ENCODE data around the gene LCN2. TPM values are rescaled to one million over a fixed set of nuclear protein-coding genes. Genes with fewer than 3 reads are reported as not detected.

LCN2 gene
- total RNA-seq, 4 donors from 2014 or later, result 6.0 to 45.7 (median 22.3) TPM

GRCh38 chr9:128161215-128161902 is 12.1 kb downstream of the LCN2 start:
- Histone ChIP-seq H3K9me3 (no peaks in the 10 kb centered on the region), H3K27me3 (no peaks in the 10 kb centered on the region), H3K4me3 (no peak overlapping the region), H3K4me1 (peaks cover 28% of the 10 kb centered on the region), H3K36me3 (peaks cover 26% of the 10 kb centered on the region), H3K27ac (no peak overlapping the region)
- 87% methylated on average over 13 of the region's 13 CpGs for WGBS
- TF ChIP-seq CTCF (IDR thresholded peaks at IDR 0.05) (no peak), POLR2AphosphoS5 (IDR thresholded peaks at IDR 0.05) (no peak), POLR2A (IDR thresholded peaks at IDR 0.05) (no peak), EP300 (IDR thresholded peaks at IDR 0.05) (no peak)
- no peak for DNase-seq (ENCODE audit: low spot score in 2 of 2)

- Histone ChIP-seq H3K9me3 (no peaks in the 10 kb centered on the region), H3K27me3 (no peaks in the 10 kb centered on the region), H3K4me3 (no peak overlapping the region), H3K36me3 (peaks cover 36% of the 10 kb centered on the region), H3K27ac (no peak overlapping the region), H3K4me1 (peaks cover 28% of the 10 kb centered on the region)
- WGBS, result 73% methylated on average over 10 of the region's 10 CpGs
- DNase-seq (ENCODE audit: low spot score in 2 of 2), result peak in 1 of 2 donors; percentile 61
- TF ChIP-seq EP300 (IDR thresholded peaks at IDR 0.05), result no peak
- no peak for TF ChIP-seq CTCF (IDR thresholded peaks at IDR 0.05)
- no peak for TF ChIP-seq POLR2AphosphoS5 (IDR thresholded peaks at IDR 0.05)
- TF ChIP-seq POLR2A (IDR thresholded peaks at IDR 0.05), result no peak
These were observed 13.2 kb downstream of the LCN2 start for GRCh38 chr9:128162215-128163026.

DNA sequence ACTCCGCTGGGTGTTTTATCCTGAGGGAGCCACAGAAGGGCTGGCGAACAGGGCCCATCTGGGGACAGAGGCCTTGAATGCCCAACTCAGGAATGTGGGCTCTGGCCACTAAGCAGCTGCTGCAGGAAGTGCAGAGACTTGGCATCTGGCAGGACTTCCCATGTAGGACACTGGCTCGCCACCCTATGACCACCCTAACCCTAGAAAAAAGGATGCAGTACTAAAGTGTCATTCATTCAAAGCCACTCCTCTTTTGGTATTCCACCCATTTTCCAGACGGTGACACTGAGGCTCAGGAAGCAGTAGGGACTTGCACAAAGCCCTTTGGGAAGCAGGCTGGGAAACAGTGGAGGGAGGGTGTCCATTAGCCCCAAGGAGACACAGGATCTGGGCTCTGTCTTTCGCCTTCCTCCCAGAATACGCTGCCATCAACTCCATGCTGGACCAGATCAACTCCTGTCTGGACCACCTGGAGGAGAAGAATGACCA is 13.8 kb downstream of the LCN2 start:
- peaks cover 43% of the 10 kb centered on the region for H3K36me3 ChIP-seq
- no peak for TF ChIP-seq POLR2AphosphoS5 (IDR thresholded peaks at IDR 0.05)
- no peak for TF ChIP-seq CTCF (IDR thresholded peaks at IDR 0.05)
- TF ChIP-seq POLR2A (IDR thresholded peaks at IDR 0.05), result no peak
- TF ChIP-seq EP300 (IDR thresholded peaks at IDR 0.05), result no peak

DNA sequence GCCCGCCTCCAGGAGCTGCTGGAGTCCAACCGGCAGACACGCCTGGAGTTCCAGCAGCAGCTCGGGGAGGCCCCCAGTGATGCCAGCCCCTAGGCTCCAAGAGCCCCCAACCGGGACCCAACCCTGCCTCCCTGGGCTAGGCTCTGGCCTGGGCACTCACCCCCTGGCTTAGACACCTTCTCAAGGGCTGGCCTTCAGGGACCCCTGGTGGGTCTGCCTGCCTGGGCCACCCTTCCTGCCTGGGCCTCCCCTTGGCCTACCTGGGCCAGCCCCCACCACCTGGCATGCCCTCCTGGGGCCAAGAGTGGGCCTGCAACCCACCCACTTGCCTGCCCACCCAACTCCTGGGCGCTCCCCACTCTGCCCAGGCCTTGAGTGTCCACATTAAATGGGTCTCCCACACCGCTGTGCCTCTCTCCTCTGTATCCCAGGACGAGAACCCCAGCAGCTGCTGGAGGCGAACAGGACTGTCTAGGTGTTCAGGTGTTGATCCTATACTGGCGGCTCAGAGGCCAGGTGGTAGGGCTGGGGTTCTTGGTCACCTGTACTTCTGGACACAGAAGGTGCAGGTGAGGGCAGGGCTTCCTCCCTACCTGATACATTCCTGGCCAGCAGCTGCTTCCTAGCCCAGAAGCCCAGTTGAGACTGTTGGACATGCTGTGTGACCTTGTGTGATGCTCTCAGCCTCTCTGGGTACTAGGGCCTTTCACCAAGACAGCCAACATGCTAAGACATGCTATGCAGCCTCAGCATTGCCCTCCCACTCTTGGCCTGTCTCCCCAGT is 14.5 kb downstream of the LCN2 start:
- TF ChIP-seq CTCF (IDR thresholded peaks at IDR 0.05) (no peak), POLR2A (IDR thresholded peaks at IDR 0.05) (no peak), POLR2AphosphoS5 (IDR thresholded peaks at IDR 0.05) (no peak), EP300 (IDR thresholded peaks at IDR 0.05) (no peak)
- 88% methylated on average over 6 of the region's 10 CpGs for WGBS
- Histone ChIP-seq H3K27ac (no peak overlapping the region), H3K9me3 (no peaks in the 10 kb centered on the region), H3K36me3 (peaks cover 49% of the 10 kb centered on the region), H3K4me3 (no peak overlapping the region), H3K27me3 (no peaks in the 10 kb centered on the region), H3K4me1 (peaks cover 28% of the 10 kb centered on the region)
- peak in 1 of 2 donors; percentile 64 for DNase-seq (ENCODE audit: low spot score in 2 of 2)

More for the DNA sequence above, 13.8 kb downstream of the LCN2 start:
- Histone ChIP-seq H3K4me1 (peaks cover 28% of the 10 kb centered on the region), H3K4me3 (no peak overlapping the region), H3K27ac (no peak overlapping the region), H3K27me3 (no peaks in the 10 kb centered on the region), H3K9me3 (no peaks in the 10 kb centered on the region)
- 87% methylated on average over 6 of the region's 6 CpGs for WGBS
- DNase-seq (ENCODE audit: low spot score in 2 of 2), result no peak
